Calu3 (cell line): Measurements from ENCODE around the gene MRPS25. TPM values are rescaled to one million over a fixed set of nuclear protein-coding genes. Genes with fewer than 3 reads are reported as not detected.
A peak's percentile ranks its signal among the peaks of the same experiment; 100 is the strongest.

Experiments used
- BruUV-seq: library from RNA; stranded (reverse); fragments of 400-500 nt; replicated peaks from 2 replicates; lab custom pipeline; 2021; lab: Mats Ljungman, UMichigan
- CTCF ChIA-PET: fragments of 300-600 bp; sonication (Branson Sonifier 250); formaldehyde crosslinking; loops from one replicate; lab custom pipeline; 2022; ENCODE audit warnings: antibody characterized with exemption; lab: Charles Lee
- DNase-seq: peaks from one replicate; pipeline ENCODE4 v3.0.0; 2022
- H3K27ac Mint-ChIP-seq: one replicate; pipeline ENCODE4 v1.8.0; 2022; ENCODE audit warnings: mixed read lengths; ENCODE audit not compliant: unreplicated experiment
- H3K27me3 Mint-ChIP-seq: one replicate; pipeline ENCODE4 v1.8.0; 2022; ENCODE audit warnings: mixed read lengths; ENCODE audit not compliant: unreplicated experiment
- H3K36me3 Mint-ChIP-seq: one replicate; pipeline ENCODE4 v1.8.0; 2022; ENCODE audit warnings: mild to moderate bottlenecking, moderate library complexity, mixed read lengths; ENCODE audit not compliant: insufficient read depth, unreplicated experiment
- H3K4me1 Mint-ChIP-seq: one replicate; pipeline ENCODE4 v1.8.0; 2022; ENCODE audit warnings: mild to moderate bottlenecking, low read depth, mixed read lengths; ENCODE audit not compliant: unreplicated experiment
- H3K4me3 Mint-ChIP-seq: one replicate; pipeline ENCODE4 v1.8.0; 2022; ENCODE audit warnings: mild to moderate bottlenecking, low read depth, moderate library complexity, mixed read lengths; ENCODE audit not compliant: unreplicated experiment
- H3K9me3 Mint-ChIP-seq: one replicate; pipeline ENCODE4 v1.8.0; 2022; ENCODE audit warnings: low read depth, mixed read lengths; ENCODE audit not compliant: unreplicated experiment
- CTCF ChIP-seq: fragments of 200-600 bp; IDR thresholded peaks from one replicate; pipeline ENCODE4 v1.8.0; 2022; ENCODE audit warnings: antibody characterized with exemption; ENCODE audit not compliant: unreplicated experiment
- intact Hi-C: fragments of 100-400 bp; cut with micrococcal nuclease; formaldehyde crosslinking; loops from one replicate; pipeline ENCODE4 v1.10.0; 2022; ENCODE audit not compliant: unreplicated experiment
- total RNA-seq: library from RNA; stranded (reverse); gene quantifications from 2 replicates; pipeline ENCODE4 v1.2.3, GENCODE V29; 2022

Gene MRPS25
- total RNA-seq, 1 experiment from 2014 or later, result 51.8 TPM

DNA sequence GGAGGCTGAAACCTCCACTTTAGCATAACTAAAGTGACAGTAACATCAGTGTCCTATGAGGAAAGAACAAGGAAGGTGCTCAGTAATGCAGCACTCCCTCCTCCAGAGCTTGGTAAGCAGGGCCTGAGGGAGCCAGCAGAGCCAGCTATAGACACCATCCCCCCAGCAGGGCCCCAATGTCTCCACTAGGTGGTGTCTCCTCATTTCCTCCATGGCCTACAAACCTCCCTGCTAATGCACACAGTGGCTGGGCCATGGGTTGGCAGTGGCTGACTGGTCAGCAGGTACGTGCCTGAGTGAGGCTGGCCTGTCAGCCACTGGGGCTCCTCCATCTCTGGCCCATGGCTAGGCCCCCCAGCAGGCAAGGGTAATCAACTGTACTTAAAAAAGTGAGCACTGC, 13.6 kb downstream of the MRPS25 start:
- no TSS peak for BruUV-seq
- intact Hi-C loops, result no loop called here
- H3K27ac Mint-ChIP-seq, result no peak overlapping the region
- no peaks in the 10 kb centered on the region for H3K27me3 Mint-ChIP-seq
- H3K4me3 Mint-ChIP-seq, result no peak overlapping the region
- peaks cover 15% of the 10 kb centered on the region for H3K4me1 Mint-ChIP-seq
- peaks cover 23% of the 10 kb centered on the region for H3K36me3 Mint-ChIP-seq
- CTCF ChIA-PET, result interaction anchor here (0.8 to 1.2 kb wide), 3 partner anchors 13 to 130 kb away, joined by 3 to 8 read pairs (median 3); partner anchors contain the start of gene MRPS25
- TF ChIP-seq CTCF, result peak; percentile 31
- peak; percentile 63 for DNase-seq
- H3K9me3 Mint-ChIP-seq, result no peaks in the 10 kb centered on the region

- intact Hi-C loops, result no loop called here
- Mint-ChIP-seq H3K4me1 (peaks cover 15% of the 10 kb centered on the region), H3K9me3 (no peaks in the 10 kb centered on the region), H3K27me3 (no peaks in the 10 kb centered on the region), H3K36me3 (peaks cover 30% of the 10 kb centered on the region), H3K4me3 (no peak overlapping the region), H3K27ac (no peak overlapping the region)
- no peak for TF ChIP-seq CTCF
- CTCF ChIA-PET, result interaction anchor here (0.8 to 1.2 kb wide), 4 partner anchors 14 to 129 kb away, joined by 3 to 8 read pairs (median 3); partner anchors contain the start of gene MRPS25
- DNase-seq, result no peak
- BruUV-seq, result no TSS peak
Measured at GRCh38 chr3:15050405-15051092, 14.6 kb downstream of the MRPS25 start.

DNA sequence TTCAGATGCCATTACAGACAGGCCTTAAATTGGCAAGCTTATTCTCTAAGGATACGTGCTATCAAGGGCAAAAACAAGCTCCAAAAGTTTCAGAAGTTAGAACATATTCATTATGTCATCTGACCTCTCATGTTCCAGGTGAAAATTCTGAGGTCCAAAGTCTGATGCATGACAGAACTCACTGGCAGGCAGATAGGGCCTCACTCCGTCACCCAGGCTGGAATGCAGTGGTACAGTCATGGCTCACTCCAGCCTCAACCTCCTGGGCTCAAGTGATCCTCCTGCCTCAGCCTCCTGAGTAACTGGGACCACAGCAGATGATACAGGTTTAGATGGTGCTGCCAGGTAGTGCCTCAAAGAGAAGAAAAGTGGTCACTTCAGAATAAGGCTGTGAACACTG, 15.5 kb downstream of the MRPS25 start:
- no TSS peak for BruUV-seq
- H3K27me3 Mint-ChIP-seq, result no peaks in the 10 kb centered on the region
- H3K27ac Mint-ChIP-seq, result no peak overlapping the region
- TF ChIP-seq CTCF, result no peak
- intact Hi-C loops, result no loop called here
- CTCF ChIA-PET, result no interaction called here
- no peaks in the 10 kb centered on the region for H3K9me3 Mint-ChIP-seq
- no peak for DNase-seq
- H3K36me3 Mint-ChIP-seq, result peaks cover 34% of the 10 kb centered on the region
- H3K4me1 Mint-ChIP-seq, result peaks cover 8% of the 10 kb centered on the region
- no peak overlapping the region for H3K4me3 Mint-ChIP-seq

- TF ChIP-seq CTCF, result no peak
- no peak for DNase-seq
- Mint-ChIP-seq H3K4me3 (no peak overlapping the region), H3K27me3 (no peaks in the 10 kb centered on the region), H3K36me3 (peaks cover 41% of the 10 kb centered on the region), H3K27ac (no peak overlapping the region), H3K4me1 (no peaks in the 10 kb centered on the region), H3K9me3 (no peaks in the 10 kb centered on the region)
- no TSS peak for BruUV-seq
- CTCF ChIA-PET, result no interaction called here
- intact Hi-C loops, result no loop called here
Measured at GRCh38 chr3:15045667-15046066, 19.4 kb downstream of the MRPS25 start.
